DND-41 (cell line): ENCODE measurements around the gene RPS14.
A peak's percentile ranks its signal among the peaks of the same experiment; 100 is the strongest.

Experiments used
- ATAC-seq: fragments of 200-7000 bp; cut with Tn5 transposase; 3 replicates; pipeline ENCODE4 v1.9.1; 2021; ENCODE audit warnings: low read depth; ENCODE audit not compliant: insufficient read depth
- DNase-seq: peaks from one replicate; pipeline ENCODE4 v3.0.0-alpha.2; 2020
- H2AFZ ChIP-seq: 2 replicates; pipeline ENCODE4 v1.6.0; 2012; ENCODE audit warnings: low read depth, low read length
- H3K27ac ChIP-seq: 2 replicates; pipeline ENCODE4 v1.5.1; 2012; ENCODE audit warnings: low read length, inconsistent platforms
- H3K27me3 ChIP-seq: fragments of 200-600 bp; sonication (generic); 2 replicates; pipeline ENCODE4 v1.6.0; 2012; ENCODE audit warnings: low read length, mild to moderate bottlenecking, inconsistent platforms; ENCODE audit not compliant: insufficient read depth, poor library complexity
- H3K36me3 ChIP-seq: 2 replicates; pipeline ENCODE4 v1.5.1; 2012; ENCODE audit warnings: low read length, inconsistent platforms; ENCODE audit not compliant: insufficient read depth
- H3K4me1 ChIP-seq: 2 replicates; pipeline ENCODE4 v1.5.1; 2012; ENCODE audit warnings: mild to moderate bottlenecking, low read length; ENCODE audit not compliant: insufficient read depth
- H3K4me2 ChIP-seq: 2 replicates; pipeline ENCODE4 v1.6.0; 2012; ENCODE audit warnings: mild to moderate bottlenecking, moderate library complexity, low read length, inconsistent platforms; ENCODE audit not compliant: insufficient read depth
- H3K4me3 ChIP-seq, 2 experiments: fragments of 200-600 bp in 1 of 2; shearing (Covaris generic) in 1 of 2; 2 replicates each; pipeline ENCODE4 v1.5.1; 2012 to 2016; ENCODE audit warnings: inconsistent platforms in 2 of 2, low read length in 2 of 2, mild to moderate bottlenecking in 2 of 2, low read depth in 1 of 2, moderate library complexity in 1 of 2
- H3K79me2 ChIP-seq: 2 replicates; pipeline ENCODE4 v1.6.0; 2012; ENCODE audit warnings: low read length, inconsistent platforms; ENCODE audit not compliant: insufficient read depth
- H3K9ac ChIP-seq: 2 replicates; pipeline ENCODE4 v1.6.0; 2012; ENCODE audit warnings: low read depth, mild to moderate bottlenecking, inconsistent platforms, low read length, moderate library complexity
- H3K9me3 ChIP-seq: 2 replicates; pipeline ENCODE4 v1.5.1; 2012; ENCODE audit warnings: low read length, moderate library complexity, mild to moderate bottlenecking, inconsistent platforms; ENCODE audit not compliant: insufficient read depth, severe bottlenecking
- H4K20me1 ChIP-seq: 2 replicates; pipeline ENCODE4 v1.6.0; 2012; ENCODE audit warnings: low read length; ENCODE audit not compliant: insufficient read depth
- EZH2 ChIP-seq: IDR thresholded peaks from 3 replicates; pipeline ENCODE4 v1.6.1; 2012; ENCODE audit warnings: borderline replicate concordance, low read depth, mild to moderate bottlenecking, moderate library complexity, low read length, inconsistent platforms; ENCODE audit not compliant: severe bottlenecking
- TF ChIP-seq, protein P1 (sequence below): IDR thresholded peaks from 2 replicates; pipeline ENCODE4 v1.5.1; 2012; ENCODE audit warnings: borderline replicate concordance, low read length, moderate library complexity, mild to moderate bottlenecking; ENCODE audit not compliant: poor library complexity, severe bottlenecking; ENCODE audit errors: extremely low read depth

Gene RPS14

DNA sequence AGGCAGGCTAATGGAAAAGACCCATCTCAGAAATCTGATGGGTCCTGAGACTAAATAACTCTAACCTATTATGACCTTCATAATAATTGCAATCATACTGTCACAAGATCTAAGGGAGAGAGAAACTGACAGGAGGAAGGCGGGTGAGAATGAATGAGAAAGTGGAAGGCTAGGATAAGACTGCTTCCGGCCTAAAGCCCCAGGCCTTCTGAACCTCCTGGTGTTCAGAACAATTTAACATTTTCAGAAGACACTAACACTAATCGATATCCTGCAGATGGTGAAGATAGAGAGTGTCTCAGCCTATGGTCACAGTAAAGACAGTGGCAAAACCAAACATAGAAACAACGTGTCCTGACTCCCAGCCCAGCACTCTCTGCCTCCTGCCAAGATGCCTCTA is 1.2 kb downstream of the RPS14 start:
- H3K27me3 ChIP-seq, result no peaks in the 10 kb centered on the region
- H3K4me2 ChIP-seq, result peak overlapping the region; percentile 85
- H4K20me1 ChIP-seq, result peaks cover 58% of the 10 kb centered on the region
- H2AFZ ChIP-seq, result no peak overlapping the region
- TF ChIP-seq EZH2, result no peak
- TF ChIP-seq, protein P1, sequence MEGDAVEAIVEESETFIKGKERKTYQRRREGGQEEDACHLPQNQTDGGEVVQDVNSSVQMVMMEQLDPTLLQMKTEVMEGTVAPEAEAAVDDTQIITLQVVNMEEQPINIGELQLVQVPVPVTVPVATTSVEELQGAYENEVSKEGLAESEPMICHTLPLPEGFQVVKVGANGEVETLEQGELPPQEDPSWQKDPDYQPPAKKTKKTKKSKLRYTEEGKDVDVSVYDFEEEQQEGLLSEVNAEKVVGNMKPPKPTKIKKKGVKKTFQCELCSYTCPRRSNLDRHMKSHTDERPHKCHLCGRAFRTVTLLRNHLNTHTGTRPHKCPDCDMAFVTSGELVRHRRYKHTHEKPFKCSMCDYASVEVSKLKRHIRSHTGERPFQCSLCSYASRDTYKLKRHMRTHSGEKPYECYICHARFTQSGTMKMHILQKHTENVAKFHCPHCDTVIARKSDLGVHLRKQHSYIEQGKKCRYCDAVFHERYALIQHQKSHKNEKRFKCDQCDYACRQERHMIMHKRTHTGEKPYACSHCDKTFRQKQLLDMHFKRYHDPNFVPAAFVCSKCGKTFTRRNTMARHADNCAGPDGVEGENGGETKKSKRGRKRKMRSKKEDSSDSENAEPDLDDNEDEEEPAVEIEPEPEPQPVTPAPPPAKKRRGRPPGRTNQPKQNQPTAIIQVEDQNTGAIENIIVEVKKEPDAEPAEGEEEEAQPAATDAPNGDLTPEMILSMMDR, result no peak
- peak overlapping the region; percentile 100 for H3K27ac ChIP-seq
- H3K36me3 ChIP-seq, result peaks cover 60% of the 10 kb centered on the region
- DNase-seq (no peak), ATAC-seq (no peak)
- peak overlapping the region; percentile 87 for H3K9ac ChIP-seq
- peaks cover 3% of the 10 kb centered on the region for H3K9me3 ChIP-seq
- peaks cover 35% of the 10 kb centered on the region for H3K4me1 ChIP-seq
- peak overlapping the region; percentile 70 to 78; a peak in 3 of 4 replicates for H3K4me3 ChIP-seq
- H3K79me2 ChIP-seq, result peaks cover 39% of the 10 kb centered on the region

DNA sequence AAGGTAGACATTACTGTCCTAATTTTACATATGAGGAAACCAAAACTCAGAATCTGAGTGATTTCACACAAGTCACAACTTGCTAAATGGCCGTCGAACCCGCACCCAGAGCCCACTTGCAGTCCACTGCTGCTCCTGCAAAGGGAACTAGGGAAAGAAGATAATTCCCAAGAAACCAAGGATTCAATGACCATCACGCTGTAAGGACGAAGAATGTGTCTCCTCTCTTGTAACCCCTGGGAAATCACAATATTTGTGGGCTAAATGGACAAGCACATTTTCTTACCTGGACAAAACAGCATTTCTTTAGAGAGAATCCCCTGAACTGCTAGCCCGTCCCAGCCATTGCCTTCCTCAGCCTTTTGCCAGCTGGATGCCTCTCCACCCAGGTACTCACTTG is 2.4 kb downstream of the RPS14 start:
- peaks cover 35% of the 10 kb centered on the region for H3K4me1 ChIP-seq
- peak overlapping the region; percentile 85; the same call in 1 of the 2 replicates for H3K4me2 ChIP-seq
- DNase-seq (no peak), ATAC-seq (no peak)
- H3K9me3 ChIP-seq, result peaks cover 3% of the 10 kb centered on the region
- H3K36me3 ChIP-seq, result peaks cover 63% of the 10 kb centered on the region
- no peak overlapping the region for H3K27ac ChIP-seq
- H3K4me3 ChIP-seq, result no peak overlapping the region; a peak in 1 of 4 replicates
- H3K79me2 ChIP-seq, result peaks cover 39% of the 10 kb centered on the region
- no peak overlapping the region for H2AFZ ChIP-seq
- H3K9ac ChIP-seq, result no peak overlapping the region
- no peak for TF ChIP-seq EZH2
- TF ChIP-seq, protein P1, result peak; percentile 2
- peaks cover 59% of the 10 kb centered on the region for H4K20me1 ChIP-seq
- H3K27me3 ChIP-seq, result no peaks in the 10 kb centered on the region

DNA sequence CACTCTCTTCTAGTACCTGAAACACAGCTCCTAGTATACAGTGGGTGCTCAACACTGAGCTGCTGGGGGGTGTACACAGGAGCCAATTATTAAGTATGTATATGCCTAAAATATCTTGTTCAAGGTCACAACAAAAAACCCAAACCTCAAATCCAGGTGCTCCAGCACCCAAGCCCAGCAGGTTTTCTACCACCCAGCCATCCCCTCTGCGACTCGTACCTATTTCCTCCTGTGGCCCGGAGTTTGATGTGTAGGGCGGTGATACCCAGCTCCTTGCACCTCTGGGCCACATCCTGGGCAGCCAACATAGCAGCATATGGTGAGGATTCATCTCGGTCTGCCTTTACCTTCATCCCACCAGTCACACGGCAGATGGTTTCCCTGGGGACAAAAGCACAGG is 3.0 kb downstream of the RPS14 start:
- H4K20me1 ChIP-seq, result peaks cover 65% of the 10 kb centered on the region

More for the DNA sequence above, 3.0 kb downstream of the RPS14 start:
- H3K9me3 ChIP-seq, result peaks cover 3% of the 10 kb centered on the region
- no peak overlapping the region for H3K27ac ChIP-seq
- peaks cover 67% of the 10 kb centered on the region for H3K36me3 ChIP-seq
- H3K79me2 ChIP-seq, result peaks cover 39% of the 10 kb centered on the region
- TF ChIP-seq, protein P1, result no peak
- TF ChIP-seq EZH2, result no peak
- H3K4me2 ChIP-seq, result peak overlapping the region; percentile 85
- no peak overlapping the region for H3K4me3 ChIP-seq
- DNase-seq, result no peak
- no peak overlapping the region for H2AFZ ChIP-seq
- peaks cover 35% of the 10 kb centered on the region for H3K4me1 ChIP-seq
- H3K27me3 ChIP-seq, result no peaks in the 10 kb centered on the region
- no peak overlapping the region for H3K9ac ChIP-seq
- ATAC-seq, result no peak
